HL-60 (cell line): ENCODE results near the gene DET1.
"Not testable (repeated sequence)": the region's sequence is repeated elsewhere in the genome, so short reads cannot be mapped to it uniquely, and the experiment has no call there.

Source experiments
- DNase-seq, 2 experiments: peaks; one replicate each; pipeline ENCODE4 v3.0.0-alpha.2; 2010 to 2020; ENCODE audit warnings: low read depth in 1 of 2, low spot score in 1 of 2
- H3K27ac ChIP-seq: fragments of 250-450 bp; sonication (Bioruptor Pico); replicated peaks from 2 replicates; pipeline ENCODE4 v1.5.1; 2020; ENCODE audit warnings: mild to moderate bottlenecking, moderate library complexity
- H3K27me3 ChIP-seq: fragments of 250-450 bp; sonication (Bioruptor Pico); 2 replicates; pipeline ENCODE4 v1.5.1; 2021; ENCODE audit warnings: mild to moderate bottlenecking, moderate library complexity; ENCODE audit not compliant: insufficient read depth, poor library complexity, severe bottlenecking
- H3K4me3 ChIP-seq: replicated peaks from 2 replicates; pipeline ENCODE4 v1.5.1; 2011; ENCODE audit warnings: mild to moderate bottlenecking, control low read depth, low read length; ENCODE audit not compliant: insufficient read depth
- CTCF ChIP-seq: IDR thresholded peaks from one replicate; pipeline ENCODE4 v1.5.1; 2011; ENCODE audit warnings: low read length, control low read depth, inconsistent platforms; ENCODE audit not compliant: insufficient read depth
- GABPA ChIP-seq: IDR thresholded peaks from 2 replicates; pipeline ENCODE4 v1.6.1; 2012; ENCODE audit warnings: low read depth
- POLR2AphosphoS5 ChIP-seq: IDR thresholded peaks from 2 replicates; pipeline ENCODE4 v1.6.1; 2012; ENCODE audit warnings: low read depth
- REST ChIP-seq: IDR thresholded peaks from 2 replicates; pipeline ENCODE4 v1.6.1; 2012; ENCODE audit warnings: low read depth; ENCODE audit not compliant: insufficient replicate concordance
- SPI1 ChIP-seq: IDR thresholded peaks from 2 replicates; pipeline ENCODE4 v1.6.1; 2012; ENCODE audit warnings: low read depth, mild to moderate bottlenecking, borderline replicate concordance

DET1 gene

GRCh38 chr15:88525418-88525817 lies 21.1 kb downstream of the DET1 start:
- H3K27me3 ChIP-seq = no peaks in the 10 kb centered on the region
- TF ChIP-seq GABPA (no peak), CTCF (no peak), SPI1 (no peak), REST (no peak), POLR2AphosphoS5 (no peak)
- H3K27ac ChIP-seq = no peak overlapping the region
- H3K4me3 ChIP-seq = no peak overlapping the region
- no peak for DNase-seq

GRCh38 chr15:88524094-88524493 lies 22.4 kb downstream of the DET1 start:
- not testable (repeated sequence) for DNase-seq, H3K27ac ChIP-seq, H3K27me3 ChIP-seq, H3K4me3 ChIP-seq

GRCh38 chr15:88518903-88519302 lies 27.6 kb downstream of the DET1 start:
- H3K27ac ChIP-seq = no peak overlapping the region
- H3K27me3 ChIP-seq = no peaks in the 10 kb centered on the region
- H3K4me3 ChIP-seq = no peak overlapping the region
- DNase-seq = no peak
- TF ChIP-seq SPI1 = no peak
- no peak for TF ChIP-seq GABPA
- no peak for TF ChIP-seq REST
- no peak for TF ChIP-seq POLR2AphosphoS5
- TF ChIP-seq CTCF = no peak

- no peak for TF ChIP-seq GABPA
- no peak for TF ChIP-seq POLR2AphosphoS5
- TF ChIP-seq SPI1 = no peak
- TF ChIP-seq REST = no peak
- TF ChIP-seq CTCF = no peak
Measured at GRCh38 chr15:88513195-88513594, 33.3 kb downstream of the DET1 start.

More at GRCh38 chr15:88513195-88513594, 33.3 kb downstream of the DET1 start:
- no peak for DNase-seq
- Histone ChIP-seq H3K27ac (no peak overlapping the region), H3K27me3 (no peaks in the 10 kb centered on the region), H3K4me3 (no peak overlapping the region)
